LNCaP clone FGC (cell line): ENCODE measurements around the gene IL18BP.

ENCODE experiments used
- DNase-seq: peaks from one replicate; pipeline ENCODE4 v3.0.0-alpha.2; 2011; ENCODE audit warnings: low read depth
- H3K4me3 ChIP-seq: 2 replicates; pipeline ENCODE4 v1.5.1; 2011; ENCODE audit warnings: mild to moderate bottlenecking, low read depth, low read length, control low read depth
- TF ChIP-seq, protein P1 (sequence below): IDR thresholded peaks from 2 replicates; pipeline ENCODE4 v1.5.1; 2012; ENCODE audit warnings: mild to moderate bottlenecking; ENCODE audit not compliant: control insufficient read depth, insufficient read depth; ENCODE audit errors: extremely low read depth

IL18BP gene

DNA sequence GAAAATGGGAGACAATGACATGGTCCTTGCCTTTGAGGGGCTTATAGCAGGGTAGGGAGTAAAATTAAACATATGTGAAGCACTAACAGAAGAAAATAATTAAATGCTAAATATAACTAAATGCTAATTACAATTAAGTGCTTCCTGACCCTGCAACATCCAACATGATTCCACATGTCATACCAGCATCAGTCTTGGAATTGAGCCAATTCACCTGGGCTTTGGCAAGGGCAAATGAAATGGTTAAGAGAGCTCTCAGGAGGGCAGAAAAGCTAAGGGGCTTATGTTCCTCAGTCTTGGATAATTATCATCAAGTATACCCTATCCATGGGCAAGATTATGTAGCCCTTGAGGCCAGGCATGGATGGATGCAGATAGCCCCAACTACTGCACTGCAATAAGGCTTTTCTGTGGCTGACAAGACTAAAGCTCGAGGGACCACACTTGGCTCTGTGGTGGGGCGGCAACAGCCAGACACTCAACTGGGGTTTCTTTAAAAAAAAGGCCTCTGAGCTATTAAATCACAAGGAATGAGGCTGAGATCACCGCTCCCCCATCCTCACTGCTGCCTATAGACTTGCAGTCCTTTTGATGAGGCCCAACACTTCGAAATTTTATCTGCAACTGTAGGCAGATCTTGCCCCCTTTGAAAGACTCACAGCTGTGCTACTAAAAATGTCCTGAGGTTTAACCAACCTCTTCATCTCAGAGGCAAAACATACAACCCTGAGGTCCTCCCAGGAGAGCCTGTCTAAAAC lies 39.0 kb downstream of the IL18BP start:
- TF ChIP-seq, protein P1, sequence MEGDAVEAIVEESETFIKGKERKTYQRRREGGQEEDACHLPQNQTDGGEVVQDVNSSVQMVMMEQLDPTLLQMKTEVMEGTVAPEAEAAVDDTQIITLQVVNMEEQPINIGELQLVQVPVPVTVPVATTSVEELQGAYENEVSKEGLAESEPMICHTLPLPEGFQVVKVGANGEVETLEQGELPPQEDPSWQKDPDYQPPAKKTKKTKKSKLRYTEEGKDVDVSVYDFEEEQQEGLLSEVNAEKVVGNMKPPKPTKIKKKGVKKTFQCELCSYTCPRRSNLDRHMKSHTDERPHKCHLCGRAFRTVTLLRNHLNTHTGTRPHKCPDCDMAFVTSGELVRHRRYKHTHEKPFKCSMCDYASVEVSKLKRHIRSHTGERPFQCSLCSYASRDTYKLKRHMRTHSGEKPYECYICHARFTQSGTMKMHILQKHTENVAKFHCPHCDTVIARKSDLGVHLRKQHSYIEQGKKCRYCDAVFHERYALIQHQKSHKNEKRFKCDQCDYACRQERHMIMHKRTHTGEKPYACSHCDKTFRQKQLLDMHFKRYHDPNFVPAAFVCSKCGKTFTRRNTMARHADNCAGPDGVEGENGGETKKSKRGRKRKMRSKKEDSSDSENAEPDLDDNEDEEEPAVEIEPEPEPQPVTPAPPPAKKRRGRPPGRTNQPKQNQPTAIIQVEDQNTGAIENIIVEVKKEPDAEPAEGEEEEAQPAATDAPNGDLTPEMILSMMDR, result no peak
- H3K4me3 ChIP-seq, result peak overlapping the region; percentile 56
- no peak for DNase-seq

DNA sequence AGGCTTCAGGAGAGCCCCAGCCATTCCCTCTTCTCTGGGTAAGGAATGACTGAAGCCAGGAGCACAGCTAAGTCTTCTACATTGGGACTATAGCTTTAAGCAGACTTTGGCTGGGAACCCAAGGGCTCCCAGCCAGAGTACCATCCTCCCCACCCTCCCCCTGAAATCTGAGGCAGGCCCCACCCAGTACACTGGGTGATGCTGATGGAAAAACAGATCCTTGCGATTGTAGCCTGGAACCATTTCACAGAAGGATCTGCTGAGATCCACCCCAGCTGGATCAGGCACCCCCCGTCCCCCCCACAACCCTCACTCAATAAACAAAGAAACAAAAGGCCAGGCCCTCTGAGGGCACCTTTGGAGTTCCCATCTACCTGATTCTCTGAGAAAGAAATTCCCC lies 39.8 kb downstream of the IL18BP start:
- DNase-seq, result no peak
- TF ChIP-seq, protein P1, result no peak
- H3K4me3 ChIP-seq, result peak overlapping the region; percentile 56

GRCh38 chr11:72039031-72039855 lies 40.5 kb downstream of the IL18BP start:
- TF ChIP-seq, protein P1, result no peak
- H3K4me3 ChIP-seq, result peak overlapping the region; percentile 56
- no peak for DNase-seq

GRCh38 chr11:72039856-72040401 lies 41.2 kb downstream of the IL18BP start:
- TF ChIP-seq, protein P1, result no peak
- H3K4me3 ChIP-seq, result peak overlapping the region; percentile 56
- DNase-seq, result peak; percentile 83

- TF ChIP-seq, protein P1, result no peak
- DNase-seq, result peak; percentile 92
These were observed 42.0 kb downstream of the IL18BP start for GRCh38 chr11:72040491-72041363.

GRCh38 chr11:72041364-72042063 lies 42.8 kb downstream of the IL18BP start:
- H3K4me3 ChIP-seq, result peak overlapping the region; percentile 56
- TF ChIP-seq, protein P1, result no peak
- DNase-seq, result peak; percentile 54

More at GRCh38 chr11:72040491-72041363, 42.0 kb downstream of the IL18BP start:
- peak overlapping the region; percentile 56 for H3K4me3 ChIP-seq
